Stimulated activated CD8-positive, alpha-beta memory T cell treated with anti-CD3 and anti-CD28 coated beads, Interleukin-12 subunit alpha, Interleukin-12 subunit beta, amount 100 ng/mL, for 4 hours (primary cell): ENCODE measurements around the gene SRGAP3.

Source experiments
- DNase-seq: peaks from one replicate; pipeline ENCODE4 v3.0.0-alpha.2; 2020; ENCODE audit warnings: low read depth

SRGAP3 gene

GRCh38 chr3:9142362-9142761, 107.1 kb downstream of the SRGAP3 start:
- no peak for DNase-seq

GRCh38 chr3:9141928-9142289, 107.5 kb downstream of the SRGAP3 start:
- DNase-seq: no peak

DNA sequence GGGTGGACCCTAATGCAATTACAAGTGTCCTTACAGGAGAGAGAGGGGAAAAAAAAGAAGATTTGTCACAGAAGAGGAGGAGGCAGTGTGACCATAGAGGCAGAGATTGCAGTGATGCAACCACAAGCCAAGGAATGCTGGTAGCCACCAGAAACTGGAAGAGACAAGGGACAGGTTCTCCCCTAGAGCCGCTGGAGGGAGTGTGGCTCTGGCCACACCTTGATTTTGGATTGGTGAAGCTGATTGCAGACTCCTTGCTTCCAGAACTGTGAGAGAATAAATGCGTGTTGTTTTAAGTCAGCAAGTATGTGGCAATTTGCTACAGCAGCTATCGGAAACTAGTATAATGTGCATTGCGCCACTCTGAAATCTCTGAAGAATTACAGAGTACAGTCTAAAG, 110.1 kb downstream of the SRGAP3 start:
- DNase-seq: no peak

DNA sequence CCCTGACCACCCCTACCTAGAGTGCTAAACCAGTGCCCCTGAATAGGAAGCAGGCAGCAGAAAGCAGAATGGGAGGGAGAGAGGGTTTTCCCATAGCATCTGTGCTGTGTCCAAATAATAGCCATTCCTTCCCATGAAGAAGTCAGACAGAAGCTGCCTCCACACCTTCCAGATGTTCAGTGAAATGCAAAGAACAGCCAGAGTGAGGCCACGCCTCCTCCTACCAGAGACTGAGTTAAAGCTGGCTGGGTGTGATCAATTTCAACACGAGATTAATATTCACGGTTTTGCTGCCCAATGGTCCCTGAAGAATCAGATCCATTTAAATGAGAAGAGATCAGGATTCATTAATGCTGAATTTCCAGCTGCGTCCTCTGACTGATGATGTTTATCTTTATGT, 111.8 kb downstream of the SRGAP3 start:
- no peak for DNase-seq

DNA sequence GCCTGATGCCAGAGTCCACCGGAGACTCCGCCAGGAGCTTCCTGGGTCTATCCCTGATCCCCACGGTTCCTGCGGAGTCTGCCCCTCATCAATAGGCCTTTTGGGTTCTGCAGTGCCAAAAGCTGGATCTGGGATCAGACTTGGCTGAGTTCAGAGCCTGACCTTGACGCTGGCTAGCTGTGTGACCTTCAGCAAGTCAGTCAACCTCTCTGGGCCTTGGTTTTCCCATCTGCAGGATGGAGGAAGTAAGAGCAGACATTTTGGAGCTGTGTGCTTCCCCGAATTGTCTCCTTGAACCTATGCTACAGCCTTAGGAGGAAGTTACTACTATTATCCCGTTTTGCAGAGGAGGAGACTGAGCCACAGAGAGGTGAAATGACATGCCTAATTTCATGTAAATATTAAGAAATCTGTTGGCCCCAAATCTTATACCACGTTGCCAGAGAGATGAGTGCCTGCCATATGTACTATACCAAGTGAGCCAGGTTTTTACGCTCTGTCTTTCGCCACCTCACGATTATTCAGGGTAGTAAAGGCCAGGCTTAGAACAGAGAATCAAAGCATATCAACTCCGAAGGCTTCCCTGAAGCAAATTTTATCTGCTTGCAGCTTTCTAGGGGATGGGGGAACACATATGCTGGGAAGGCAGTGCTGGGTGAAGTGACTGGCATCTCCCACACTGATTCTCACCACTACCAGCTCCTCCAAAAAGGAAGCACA, 112.5 kb downstream of the SRGAP3 start:
- no peak for DNase-seq

DNA sequence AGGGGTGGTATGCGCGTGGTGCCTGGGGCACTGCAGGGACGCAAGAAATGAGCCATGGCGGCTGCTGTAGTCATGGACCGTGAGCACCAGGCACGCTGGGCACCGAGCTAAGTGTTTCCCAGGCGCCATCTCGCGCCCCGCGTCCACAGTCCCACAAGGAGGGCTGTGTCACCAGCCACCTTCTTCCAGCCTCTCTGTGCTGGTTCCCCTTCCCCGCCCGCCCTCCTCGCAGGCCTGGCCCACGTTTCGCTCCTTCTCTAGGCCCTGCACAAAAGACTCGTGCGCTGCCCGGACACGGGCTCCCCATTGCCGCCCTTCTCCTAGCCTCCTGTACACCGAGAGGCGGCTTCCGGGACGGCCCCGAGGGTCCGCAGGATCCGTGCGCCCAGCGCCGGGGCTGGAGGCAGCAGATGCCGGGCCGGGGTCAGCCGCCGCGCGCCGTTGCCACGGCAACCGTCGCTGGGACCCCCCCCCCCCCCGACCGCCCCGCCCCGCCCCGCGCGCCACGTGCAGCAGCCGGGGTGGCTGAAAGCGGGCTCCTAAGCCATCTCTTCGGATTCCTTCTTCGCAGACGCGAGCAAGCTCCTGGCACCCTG, 113.4 kb downstream of the SRGAP3 start:
- no peak for DNase-seq

- no peak for DNase-seq
These were observed 113.9 kb downstream of the SRGAP3 start for GRCh38 chr3:9135526-9135925.

- no peak for DNase-seq
These were observed 115.8 kb downstream of the SRGAP3 start for GRCh38 chr3:9133656-9134055.

DNA sequence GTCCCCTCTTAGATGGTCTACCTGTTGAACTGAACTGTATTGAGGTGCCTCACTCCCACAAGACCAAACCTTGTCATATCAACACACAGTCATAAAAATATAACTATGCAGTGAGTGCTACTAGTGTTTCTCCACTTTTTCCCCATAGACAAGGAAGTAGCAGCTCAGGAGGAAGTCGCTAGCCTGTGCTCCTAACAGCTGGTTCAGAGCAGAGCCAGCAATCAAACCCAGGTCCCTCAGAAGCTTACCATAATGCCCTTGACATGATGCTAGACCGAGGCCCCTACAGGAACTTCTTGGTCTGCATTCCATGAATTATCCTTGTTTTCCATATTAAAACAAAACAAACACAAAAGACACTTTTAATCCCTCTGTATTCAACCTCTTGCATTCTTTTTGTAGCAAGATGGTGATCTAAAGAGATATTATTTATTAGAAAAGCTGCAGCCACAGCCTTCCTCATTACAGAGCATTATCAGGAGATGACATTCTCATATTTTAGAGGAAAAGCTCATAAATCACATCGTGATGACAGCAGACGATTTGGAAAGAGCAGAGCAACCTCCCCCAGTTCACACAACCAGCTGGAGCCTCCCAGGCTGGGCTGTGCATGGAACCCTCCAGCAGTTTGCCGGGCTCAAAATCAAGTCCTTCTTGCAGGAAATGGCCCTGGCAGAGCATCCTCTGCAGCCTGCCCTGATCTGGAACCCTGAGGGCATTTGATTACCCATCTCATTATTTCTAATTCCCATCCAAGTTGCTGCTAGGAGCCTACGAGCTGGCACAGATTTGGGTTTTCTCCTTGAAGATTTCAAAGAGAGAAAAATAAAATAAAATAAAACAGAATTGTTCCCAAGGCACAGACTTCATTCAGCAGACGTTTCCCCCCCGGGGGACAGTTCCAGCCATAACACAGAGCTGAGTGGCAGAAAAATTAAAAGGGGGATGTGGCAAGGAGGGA, 118.8 kb downstream of the SRGAP3 start:
- DNase-seq: no peak

- DNase-seq: no peak
These were observed 120.1 kb downstream of the SRGAP3 start for GRCh38 chr3:9129365-9129764.

DNA sequence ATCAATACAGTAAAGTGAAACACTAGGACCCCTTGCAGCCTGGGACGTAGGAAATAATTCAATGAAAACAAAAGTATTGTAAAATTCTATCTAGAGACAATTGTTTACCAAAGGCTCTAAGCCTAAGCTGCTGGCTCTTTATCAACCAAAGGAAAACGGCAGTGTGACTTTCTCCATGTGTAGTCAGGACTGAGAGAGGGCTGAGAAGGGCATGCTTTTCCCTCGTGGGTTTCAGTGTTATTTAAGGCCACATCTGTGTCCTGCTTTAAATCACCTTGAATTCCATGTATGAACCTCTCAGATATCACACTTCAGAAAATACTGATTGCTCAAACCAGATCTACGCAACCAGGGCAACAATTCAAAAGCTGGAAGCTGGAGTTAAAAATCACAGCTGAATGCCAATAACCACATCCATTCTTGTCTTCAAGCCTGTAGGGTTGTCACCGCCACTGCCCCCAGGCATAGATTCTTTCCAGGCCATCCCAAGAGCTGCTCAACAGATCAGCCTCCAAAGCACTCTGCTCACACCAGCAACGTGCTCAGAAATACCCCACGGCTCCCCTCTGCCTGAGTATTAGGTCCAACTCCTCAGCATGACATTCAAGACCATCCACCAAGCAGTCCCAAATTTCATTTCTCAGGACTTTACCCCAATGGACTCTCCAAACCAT, 124.0 kb downstream of the SRGAP3 start:
- no peak for DNase-seq

DNA sequence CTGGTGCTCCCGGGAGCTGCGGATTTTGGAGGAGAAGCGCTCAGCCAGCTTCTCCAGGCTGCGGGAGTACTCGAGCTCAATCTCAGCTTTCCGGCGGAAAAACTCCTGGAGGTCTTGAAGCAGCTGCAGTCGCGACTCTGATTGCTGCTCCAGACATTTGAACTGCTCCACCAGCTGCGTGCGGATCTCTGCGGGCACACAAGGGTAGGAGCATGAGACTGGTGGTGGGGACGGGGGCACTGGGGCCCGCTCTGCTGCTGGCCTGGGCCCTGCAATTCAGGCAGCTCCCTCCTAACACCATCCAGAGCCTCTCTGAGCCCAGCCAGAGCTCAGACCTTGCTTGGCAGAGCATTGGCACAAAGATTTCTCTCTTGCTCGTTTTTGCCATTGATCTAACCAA, 124.7 kb downstream of the SRGAP3 start:
- no peak for DNase-seq

DNA sequence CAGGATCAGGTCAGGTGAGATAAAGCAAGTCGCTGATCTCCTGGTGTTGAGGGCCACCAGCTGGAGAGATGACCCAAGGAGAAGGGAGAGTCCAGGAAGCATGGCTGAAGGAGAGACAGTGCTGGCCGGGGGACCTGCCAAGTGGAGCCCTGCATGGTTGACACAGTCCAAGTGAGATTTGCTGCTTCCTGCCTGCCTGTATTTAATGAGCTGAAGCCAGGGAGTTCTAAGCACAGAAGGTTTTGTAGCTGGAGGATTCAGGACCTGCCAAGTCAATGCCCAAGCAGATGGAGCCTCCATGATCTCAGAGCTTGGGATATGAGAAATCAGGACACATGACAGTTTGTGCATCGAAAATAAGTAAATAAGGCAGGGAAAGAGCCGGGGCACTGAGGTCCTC, 125.6 kb downstream of the SRGAP3 start:
- no peak for DNase-seq

- DNase-seq: no peak
These were observed 126.6 kb downstream of the SRGAP3 start for GRCh38 chr3:9122732-9123364.

DNA sequence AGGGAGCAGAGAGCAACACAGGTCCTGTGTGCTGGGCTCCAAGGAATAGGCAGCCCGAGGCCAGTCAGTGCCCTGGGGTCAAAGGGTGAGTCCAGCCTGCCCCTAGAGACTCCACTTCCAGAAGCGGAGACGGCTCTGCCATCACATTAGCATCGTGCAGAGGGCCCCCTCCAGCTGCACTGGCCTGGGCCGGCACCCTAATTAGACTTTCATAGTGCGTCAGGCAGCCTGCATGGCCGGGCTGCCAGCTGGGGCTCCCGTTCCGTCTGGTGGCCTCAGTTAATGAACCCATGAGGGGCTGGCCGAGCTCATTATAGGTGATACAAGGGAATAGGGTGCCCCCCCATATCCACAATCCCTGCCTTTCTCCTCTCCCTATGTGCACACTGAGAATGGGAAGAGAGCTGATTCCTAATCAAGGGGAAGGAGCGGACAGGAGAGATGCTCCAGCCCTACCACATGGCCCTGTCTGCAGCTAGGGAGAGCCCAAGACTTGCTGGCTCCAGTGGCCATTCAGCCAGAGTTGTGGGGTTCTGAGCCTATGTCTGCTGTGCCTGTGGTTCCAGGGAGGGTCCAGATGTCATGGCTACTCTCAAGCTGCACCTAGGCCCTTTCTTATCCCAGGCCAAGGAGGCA, 128.0 kb downstream of the SRGAP3 start:
- no peak for DNase-seq

DNA sequence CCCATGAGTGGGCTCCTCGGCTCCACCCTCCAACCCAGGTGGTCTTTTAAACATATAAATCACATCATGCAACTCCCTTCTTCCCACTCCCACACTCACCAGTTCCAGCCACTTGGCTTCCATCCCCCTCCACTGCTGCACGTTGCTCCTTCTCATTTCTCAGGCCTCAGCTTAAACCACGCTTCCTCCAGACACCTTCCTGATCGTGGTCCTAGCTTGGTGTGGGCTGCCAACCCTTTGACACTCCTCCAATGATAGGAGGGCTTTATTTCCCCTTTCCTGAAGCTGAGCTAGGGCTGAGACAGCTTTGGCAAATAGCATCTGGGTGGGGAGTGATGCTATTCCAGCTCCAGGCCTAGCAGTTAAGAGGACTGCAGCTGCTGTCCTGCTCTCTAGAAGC, 130.1 kb downstream of the SRGAP3 start:
- no peak for DNase-seq

GRCh38 chr3:9118222-9118621, 131.2 kb downstream of the SRGAP3 start:
- DNase-seq: no peak

DNA sequence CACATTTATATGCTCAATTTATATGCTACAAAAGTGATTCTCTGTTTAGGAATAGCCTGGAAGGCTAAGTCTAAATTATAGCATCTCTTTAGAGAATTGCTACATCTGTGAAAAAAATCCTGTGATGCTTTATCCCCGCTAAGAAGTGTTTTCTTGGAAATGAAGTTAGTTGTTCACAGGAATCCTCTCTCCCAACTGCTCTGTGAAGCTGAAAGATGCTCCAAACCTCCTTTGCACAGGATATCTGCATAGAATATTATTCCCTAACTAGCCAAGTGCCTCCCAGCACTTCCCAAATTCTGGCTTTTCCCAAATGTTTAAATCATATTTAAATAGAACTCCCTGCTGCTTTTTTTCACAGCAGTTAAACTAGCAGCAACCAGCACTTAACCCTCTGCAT, 132.2 kb downstream of the SRGAP3 start:
- no peak for DNase-seq

DNA sequence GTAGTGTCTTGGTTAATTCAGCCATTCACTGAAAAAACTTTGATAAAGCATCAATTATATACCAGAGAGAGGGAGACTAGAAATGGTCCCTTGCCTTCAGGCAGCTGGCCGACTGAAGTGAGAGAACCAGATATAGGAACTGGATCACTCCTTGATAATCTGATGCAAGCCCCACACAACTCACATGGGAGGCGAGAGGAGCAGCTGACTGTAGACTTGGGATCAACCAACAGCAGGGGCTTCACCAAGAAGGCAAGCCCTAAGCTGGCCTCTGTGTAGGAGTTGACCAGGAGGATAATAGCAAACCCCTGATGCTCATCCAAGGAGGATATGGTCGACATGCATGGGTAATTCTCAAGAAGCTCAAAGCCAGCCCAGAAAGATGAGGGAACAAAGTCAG, 133.1 kb downstream of the SRGAP3 start:
- no peak for DNase-seq

DNA sequence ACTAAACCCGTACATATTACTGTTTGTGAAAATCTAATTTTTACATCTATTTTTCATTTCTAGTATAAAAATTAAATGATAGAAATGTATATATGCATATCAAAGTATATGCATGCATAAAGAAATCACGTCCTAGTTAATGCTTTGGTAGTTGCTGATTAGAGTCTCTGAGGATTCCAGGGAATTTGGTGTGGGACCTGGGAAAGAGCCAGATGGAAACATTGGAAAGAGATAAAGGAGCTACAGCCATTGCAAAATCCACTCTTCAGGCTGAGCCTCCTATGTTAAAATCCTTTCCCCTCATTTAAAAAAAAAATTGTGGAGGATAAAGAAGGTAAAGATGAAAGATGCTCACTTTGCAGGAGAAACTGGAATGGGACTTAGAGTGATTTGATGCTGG, 134.1 kb downstream of the SRGAP3 start:
- DNase-seq: no peak

- no peak for DNase-seq
These were observed 136.4 kb downstream of the SRGAP3 start for GRCh38 chr3:9113040-9113439.

- no peak for DNase-seq
These were observed 137.6 kb downstream of the SRGAP3 start for GRCh38 chr3:9111866-9112265.
